Measurements from ENCODE around the gene CRYBA2.

Gene CRYBA2

GRCh38 chr2:218958276-218958675, 34.9 kb downstream of the CRYBA2 start:
- no peak for DNase-seq (ENCODE audit: low read depth in 4 of 4, low spot score in 1 of 4)

DNA sequence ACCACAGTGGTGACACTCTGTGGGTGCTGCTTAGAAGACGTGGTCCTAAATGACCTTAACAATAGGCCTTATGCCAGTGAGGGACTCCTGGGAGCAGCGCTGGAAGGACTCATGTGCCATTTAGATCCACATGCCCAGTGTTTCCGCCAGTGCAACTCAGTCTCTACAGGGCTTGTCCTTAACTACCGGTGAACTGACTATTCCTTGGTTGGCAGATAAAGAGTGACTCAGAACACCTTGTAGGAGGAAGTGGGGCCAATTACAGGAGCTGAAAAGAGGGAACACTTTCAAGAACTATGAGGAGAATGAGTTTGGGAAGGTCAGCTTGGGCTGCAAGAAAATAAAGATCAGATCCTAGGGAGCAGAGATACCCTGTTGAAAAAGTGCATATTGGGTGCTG, 35.6 kb downstream of the CRYBA2 start:
- DNase-seq (ENCODE audit: low read depth in 4 of 4, low spot score in 1 of 4) = no peak

GRCh38 chr2:218956039-218956438, 37.2 kb downstream of the CRYBA2 start:
- DNase-seq (ENCODE audit: low read depth in 4 of 4, low spot score in 1 of 4) = no peak

- no peak for DNase-seq (ENCODE audit: low read depth in 4 of 4, low spot score in 1 of 4)
These were observed 38.5 kb downstream of the CRYBA2 start for GRCh38 chr2:218954541-218955300.

DNA sequence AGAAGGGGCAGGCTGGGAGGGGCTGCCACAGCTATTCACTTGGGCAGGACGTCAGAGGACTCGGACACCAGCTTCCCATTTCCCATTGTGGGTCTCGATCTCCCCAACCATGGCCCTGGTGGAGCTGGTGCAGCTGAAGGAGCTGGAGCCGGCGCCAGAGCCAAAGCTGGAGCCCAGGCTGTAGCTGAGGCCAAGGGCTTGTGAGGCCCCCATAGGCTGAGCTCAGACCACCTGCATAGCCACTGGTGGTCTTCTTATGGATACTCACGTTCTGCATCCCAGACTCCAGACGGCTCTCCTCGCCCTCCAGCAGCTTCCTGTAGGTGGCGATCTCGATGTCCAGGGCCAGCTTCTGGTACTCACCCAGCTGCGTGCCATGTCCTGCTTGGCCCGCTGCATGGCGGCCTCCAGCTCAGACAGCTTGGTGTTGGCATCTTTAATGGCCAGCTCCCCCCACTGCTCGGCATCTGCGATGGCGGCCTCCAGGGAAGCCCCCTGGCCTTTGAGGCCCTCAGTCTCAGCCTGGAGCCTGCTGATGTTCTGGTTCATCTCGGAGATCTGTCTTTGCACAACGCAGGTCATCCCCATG, 39.8 kb downstream of the CRYBA2 start:
- DNase-seq (ENCODE audit: low read depth in 4 of 4, low spot score in 1 of 4) = no peak

- no peak for DNase-seq (ENCODE audit: low read depth in 4 of 4, low spot score in 1 of 4)
These were observed 41.1 kb downstream of the CRYBA2 start for GRCh38 chr2:218952160-218952559.

GRCh38 chr2:218946621-218947020, 46.6 kb downstream of the CRYBA2 start:
- no peak for DNase-seq (ENCODE audit: low read depth in 4 of 4, low spot score in 1 of 4)

GRCh38 chr2:218944759-218945404, 48.3 kb downstream of the CRYBA2 start:
- no peak for DNase-seq (ENCODE audit: low read depth in 4 of 4, low spot score in 1 of 4)
